Stimulated activated CD8-positive, alpha-beta memory T cell treated with anti-CD3 and anti-CD28 coated beads, Interleukin-2, amount 100 ng/mL, for 48 hours (primary cell): ENCODE measurements around the gene ARAP3.

ENCODE experiments used
- DNase-seq, 2 donors: peaks; one replicate each; pipeline ENCODE4 v3.0.0-alpha.2; 2020; ENCODE audit warnings: low read depth in 2 of 2

The ARAP3 gene

DNA sequence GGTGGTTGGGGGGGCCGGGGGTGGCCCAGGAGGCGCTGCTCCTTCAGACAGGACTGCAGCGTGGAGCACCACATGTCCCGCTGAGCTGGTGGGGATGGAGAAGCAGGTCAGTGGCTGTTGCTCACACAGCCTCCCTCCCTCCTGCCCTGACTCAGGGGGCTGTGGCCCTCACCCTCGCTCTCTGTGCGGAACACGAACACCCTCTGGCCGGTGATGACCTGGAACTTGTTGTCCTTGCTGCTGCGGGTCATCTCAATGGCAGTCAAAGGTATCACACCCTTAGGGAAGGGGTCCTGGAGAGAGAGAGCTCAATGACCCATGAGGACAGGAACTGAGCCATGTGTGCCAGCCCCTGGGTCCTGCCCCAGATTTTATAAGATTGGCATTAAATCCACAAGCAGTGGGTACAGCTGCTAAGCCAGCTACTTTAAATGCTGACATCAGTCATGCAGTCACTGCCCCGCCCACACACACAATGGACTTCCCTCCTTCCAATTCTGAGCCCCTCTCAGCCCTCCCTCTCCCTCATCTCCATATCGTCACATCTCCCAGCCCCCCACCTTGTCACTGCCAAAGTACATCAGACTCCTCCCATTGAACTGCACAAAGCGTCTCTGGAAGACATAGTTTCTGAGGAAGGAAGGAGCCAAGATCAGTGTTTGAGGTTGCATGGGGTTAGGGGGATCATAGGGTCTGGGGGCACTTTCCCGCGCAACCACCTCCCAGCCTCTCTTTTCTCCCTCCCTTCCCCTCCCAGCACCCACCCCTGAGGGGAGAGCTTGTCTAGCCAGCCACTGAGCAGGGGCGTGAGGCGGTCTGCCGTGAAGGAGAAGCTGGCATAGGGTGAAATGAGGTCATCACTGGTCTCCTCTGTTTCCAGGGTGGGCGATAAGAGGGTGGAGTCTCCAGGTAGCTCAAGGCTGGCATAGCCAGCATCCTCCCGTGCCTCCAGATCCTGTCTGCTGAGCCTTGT is 8.9 kb downstream of the ARAP3 start:
- DNase-seq: no peak

DNA sequence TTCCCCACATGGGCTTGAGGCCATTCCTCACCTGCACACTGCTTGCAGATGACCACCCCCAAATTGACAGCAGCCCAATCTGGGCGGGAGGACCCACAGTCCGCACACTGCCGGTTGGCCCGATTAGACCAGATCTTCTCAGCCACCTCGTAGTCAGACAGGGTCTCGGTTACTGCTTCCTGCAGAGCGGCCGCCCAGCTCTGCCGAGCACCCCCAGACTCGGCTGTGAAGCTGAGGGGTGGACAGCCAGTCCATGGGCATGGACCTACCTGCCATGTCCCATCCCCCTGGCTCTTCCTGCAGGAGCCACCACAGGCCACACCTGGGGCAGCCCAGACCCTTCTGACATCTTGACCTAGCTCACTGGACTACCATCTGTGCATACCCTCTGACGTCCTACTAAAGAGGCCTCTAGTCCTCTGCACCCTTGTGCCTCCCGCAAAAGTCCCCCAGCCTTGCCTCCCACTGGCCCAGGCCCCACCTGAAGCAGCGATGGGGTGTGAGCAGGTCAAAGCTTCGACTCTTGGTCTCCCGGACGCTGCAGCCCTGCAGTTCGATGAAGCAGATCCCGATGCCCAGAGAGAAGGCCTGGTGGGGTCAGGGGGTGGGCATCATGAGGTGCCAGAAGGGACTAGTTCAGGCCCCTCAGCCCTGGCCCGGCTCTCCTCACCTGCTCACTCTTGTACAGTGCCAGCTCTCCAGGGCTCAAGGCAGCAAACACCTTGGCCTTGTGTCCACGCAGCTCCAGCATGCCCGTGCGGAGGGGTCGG is 9.8 kb downstream of the ARAP3 start:
- DNase-seq: no peak

DNA sequence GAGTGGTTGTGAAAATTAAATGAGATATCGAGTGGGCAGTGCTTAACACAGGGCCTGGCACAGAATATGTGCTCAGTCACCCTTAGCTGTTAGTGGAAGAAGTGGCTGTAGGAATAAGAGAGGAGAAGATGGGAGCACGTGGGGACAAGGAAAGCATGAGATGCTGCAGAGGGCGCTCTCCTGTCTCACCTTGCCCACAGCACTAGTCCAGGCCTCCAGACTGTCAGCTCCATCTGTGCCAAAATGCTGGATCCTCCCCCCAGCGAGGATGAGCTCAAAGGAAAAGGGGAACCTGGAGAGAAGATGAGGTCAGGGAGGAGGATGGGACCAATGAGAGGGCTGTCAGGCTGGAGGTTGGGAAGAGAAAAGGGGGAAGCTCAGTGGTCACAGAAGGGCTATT is 12.5 kb downstream of the ARAP3 start:
- DNase-seq: no peak

DNA sequence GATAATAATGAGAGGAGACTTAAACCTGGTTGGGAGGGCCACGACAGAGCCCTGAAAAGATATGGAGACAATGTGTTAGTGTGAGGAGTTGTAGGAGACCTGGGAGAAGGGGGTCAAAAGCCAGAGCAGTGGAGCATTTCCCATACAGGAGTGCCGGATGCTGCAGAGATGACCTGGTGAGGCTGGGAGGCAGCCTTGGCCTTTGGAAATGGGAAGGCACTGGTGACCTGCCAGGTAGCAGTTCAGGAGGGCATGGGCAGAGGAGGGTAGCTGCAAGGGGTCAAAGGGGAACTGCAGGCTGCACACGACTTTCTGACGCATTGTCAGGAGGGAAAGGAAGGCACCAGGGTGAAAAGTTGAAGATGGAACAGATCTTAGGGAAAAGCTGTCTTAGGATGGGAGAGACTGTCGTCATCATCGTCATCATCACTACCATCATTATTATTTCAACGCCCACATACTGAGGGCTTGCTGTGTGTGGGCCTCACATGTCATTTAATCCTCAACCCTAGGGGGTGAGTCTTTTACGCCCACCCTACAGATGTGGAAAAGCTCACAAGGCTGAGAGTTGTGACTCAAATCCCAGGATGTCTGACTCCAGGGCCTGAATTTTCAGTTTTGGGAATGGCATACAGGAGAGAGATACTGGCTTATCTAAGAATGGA is 13.3 kb downstream of the ARAP3 start:
- DNase-seq: no peak

DNA sequence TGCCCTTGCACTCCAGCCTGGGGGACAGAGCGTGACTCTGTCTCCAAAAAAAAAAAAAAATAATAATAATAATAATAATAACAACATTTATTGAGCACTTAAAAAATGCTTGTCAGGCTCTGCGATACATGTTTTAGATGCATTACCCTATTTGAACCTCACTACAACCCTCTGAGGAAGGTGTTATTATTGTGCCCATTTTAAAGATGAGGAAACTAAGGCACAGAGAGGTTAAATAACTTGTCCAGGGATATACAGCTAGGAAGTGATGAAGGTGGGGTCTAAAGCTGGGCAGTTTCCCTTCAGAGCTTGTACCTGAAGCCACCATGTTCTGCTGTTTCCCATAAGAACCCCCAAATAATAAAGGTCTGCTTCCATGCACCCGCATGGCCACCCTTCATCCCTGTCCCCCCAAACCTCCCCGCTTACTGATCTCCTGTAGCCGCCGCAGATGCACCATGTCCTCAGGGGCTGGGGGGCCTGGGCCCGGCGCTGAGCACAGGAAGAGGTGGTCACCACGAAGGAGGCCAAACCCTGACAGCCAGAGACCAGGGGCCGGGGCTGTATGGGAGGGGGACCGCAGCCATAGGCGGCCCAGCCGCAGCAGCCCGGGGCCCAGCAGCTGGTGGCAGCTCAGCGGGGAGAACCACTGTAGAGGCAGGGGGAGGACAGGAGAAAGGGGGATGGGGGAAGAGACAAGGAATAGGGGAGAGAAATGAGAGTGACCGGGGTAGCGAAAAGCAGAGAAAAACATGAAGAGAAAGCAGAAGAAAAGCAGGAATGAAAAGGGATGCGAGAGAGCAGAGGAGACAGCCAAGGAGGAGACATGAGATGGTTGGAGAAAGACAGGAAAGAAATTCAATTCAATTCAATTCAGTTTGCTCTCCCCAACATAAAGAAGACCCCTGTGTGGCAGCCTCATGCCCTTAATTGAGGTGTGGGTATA is 15.8 kb downstream of the ARAP3 start:
- DNase-seq: no peak

DNA sequence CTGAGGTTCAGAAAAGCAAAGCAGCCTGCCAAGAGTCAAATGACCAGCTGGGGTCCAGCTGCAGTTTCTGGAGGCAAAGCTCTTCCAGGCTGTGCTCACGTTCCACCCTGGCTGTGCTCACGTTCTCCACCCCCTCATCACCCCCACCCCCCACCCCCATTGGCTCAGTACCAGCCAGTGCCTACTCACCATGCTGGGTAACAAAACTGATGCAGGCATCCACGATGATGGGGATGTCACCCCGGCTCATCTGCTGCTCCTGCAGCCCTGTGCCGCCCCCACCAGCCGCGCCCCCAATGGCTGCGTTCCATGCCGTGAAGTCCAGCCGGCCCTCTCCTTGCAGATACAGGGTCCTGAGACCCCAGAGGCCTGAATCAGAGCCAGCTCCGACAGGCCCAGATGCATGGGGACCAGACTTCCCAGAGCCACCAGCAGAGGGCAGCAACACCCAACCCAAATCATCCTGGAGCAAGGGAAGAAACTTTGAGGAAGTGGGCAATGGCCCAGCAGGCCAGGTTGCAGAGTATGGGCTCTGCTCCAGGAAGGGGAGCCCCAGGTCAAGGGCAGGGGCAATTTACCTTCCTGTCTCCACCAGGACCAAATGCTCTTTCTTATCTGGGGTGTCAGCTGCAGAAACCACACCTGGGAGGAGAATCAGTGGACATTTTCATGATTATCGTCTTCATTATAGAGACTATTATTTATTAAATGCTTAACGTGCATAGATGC is 17.1 kb downstream of the ARAP3 start:
- peak; percentile 47 to 70 for DNase-seq

DNA sequence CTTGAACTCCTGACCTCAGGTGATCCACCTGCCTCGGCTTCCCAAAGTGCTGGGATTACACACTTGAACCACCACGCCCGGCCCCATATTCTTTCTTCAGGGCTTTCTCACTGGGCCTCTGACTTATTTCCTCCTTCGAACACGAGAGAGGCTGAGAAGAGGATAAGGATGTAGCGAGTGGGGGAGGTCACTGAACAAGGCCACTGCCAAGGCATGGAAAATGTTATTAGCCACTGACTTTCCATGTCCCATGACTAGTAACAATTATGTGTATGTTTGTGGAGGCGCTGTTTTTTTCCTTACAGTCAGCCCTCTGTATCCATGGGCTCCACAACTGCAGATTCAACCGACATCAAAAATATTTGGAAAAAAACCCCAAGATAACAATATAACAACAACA is 18.5 kb downstream of the ARAP3 start:
- DNase-seq: no peak

DNA sequence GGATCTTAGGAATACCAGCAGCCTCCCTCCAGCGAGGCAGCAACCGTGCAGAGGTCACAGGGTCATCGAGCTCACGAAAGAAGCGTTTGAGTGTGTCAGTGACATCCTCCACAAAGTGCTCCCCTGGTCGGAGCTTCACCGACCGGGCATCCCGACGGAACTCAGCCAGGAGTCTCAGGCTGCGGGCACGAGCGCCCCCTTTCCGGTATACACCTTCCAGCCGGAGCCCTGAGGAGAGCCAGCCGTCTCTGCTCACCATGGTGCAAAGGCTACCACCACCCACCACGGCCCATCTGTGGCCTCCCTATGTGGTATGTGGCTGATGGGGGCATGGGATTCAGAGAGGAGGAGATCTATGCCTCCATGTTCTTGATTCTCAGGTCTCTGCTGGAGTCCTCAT is 20.0 kb downstream of the ARAP3 start:
- no peak for DNase-seq

DNA sequence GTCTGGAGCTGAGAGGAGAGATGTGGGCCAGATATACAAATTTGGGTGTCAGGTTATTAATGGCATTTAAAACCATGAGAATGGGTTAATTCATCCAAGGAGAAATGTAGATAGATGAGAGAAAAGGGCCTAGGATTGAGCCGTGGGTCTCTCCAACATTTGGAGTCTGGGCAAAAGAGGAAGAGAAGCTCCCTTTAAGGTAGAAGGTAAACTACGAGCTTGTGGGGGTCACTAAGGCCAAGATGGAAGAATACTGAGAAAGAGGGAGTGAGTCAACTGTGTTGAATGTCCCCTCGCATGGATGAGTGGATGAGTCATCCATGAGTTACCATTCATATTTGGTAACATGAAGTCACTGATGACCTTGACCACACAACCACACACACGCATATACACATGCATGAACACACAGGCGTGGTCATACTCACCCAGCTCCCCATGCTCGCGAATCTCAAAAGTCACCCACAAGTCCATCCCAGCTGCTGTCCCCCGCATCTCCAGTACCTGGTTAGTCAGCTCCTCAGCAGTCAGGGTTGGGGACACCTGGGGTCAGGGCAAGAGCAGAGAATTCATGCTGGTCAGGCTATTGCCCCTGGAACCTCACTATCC is 24.0 kb downstream of the ARAP3 start:
- DNase-seq: no peak

DNA sequence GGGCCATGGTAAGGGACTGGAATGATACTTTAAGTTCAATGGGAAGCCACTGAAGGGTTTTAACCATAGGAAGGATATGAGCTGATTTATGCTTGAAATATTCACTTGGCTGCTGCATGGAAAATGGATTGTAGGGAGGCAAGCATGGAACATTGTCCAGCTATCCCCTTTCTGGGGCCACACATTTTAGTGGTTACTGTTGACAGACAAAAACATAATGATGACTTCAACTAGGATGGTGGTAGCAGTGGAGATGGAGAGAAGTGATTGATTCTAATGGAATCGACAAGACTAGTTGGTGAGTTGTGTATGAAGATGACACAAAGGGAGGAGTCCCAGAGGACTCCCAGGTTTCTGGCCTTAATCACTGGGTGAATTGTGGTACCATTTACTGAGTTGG is 24.6 kb downstream of the ARAP3 start:
- DNase-seq: no peak

DNA sequence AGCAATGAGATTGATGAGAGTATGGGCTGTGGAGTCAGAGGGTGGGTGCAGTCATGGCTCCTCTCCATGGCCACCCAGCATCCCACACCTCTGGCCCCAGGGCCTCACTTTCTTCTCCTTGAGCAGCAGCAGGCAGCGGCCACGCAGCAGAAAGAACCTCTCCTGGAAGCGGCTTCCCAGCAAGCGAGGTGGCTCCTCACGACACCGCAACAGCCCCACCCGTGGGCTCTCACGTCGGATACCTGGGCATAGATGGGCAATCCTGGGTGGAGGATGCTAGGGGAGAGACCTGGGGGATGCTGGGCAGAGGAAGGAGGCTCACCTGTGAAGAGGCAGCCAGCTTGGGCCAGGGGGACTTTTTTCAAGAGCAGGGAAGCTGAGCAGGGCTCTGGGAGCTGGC is 25.6 kb downstream of the ARAP3 start:
- no peak for DNase-seq

DNA sequence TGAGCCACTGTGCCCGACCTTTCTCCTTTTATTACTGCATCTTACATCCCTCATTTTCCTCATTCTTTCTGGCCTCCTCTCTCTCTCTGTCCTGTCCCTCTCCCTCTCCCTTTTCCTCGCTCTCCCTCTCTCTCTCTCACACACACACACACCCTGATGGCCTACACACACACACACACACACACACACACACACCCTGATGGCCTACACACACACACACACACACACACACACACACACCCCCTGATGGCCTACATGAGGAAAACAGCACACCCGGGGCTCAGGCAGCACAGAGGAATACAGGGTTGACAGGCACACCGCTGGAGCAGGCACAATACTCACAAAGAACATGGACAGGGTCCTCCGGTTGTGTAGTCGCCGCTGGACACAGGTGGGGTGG is 27.0 kb downstream of the ARAP3 start:
- DNase-seq: no peak

DNA sequence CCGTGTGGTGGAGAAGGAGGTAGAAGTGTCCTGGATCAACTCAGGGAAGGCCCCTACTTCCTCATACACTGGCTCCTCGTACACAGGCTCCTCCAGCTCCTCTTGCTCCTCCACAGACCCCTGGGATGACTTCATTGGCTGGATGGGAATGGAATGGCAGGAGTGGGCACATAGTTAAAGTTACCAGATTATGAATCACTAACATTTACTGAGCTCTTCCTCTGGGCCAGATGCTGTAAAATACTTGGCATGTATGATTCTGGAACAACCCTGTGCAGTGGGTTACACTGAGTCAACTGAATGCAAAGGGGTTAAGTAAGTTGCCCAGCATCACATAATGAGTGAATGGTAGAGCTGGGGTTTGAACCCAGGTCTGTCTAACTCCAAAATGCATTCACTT is 27.7 kb downstream of the ARAP3 start:
- no peak for DNase-seq

DNA sequence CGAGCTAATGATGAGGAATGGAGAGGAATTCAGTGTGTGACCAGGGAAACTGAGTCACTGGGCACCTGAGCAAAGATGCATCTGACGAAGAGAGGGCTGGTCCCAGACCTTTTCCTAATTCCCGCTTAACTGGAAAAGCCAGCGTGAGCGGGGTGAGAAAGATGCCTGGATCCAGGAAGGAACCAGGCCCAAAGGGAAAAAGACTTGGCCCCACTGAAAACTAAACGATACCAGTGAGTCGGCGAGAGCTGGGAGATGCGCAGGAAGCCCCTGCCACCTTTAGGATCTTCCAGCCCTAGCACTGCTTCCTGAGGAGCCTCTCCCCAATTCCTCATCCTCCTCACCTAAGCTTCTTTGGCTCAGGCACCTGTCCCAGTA is 30.3 kb downstream of the ARAP3 start:
- DNase-seq: no peak

DNA sequence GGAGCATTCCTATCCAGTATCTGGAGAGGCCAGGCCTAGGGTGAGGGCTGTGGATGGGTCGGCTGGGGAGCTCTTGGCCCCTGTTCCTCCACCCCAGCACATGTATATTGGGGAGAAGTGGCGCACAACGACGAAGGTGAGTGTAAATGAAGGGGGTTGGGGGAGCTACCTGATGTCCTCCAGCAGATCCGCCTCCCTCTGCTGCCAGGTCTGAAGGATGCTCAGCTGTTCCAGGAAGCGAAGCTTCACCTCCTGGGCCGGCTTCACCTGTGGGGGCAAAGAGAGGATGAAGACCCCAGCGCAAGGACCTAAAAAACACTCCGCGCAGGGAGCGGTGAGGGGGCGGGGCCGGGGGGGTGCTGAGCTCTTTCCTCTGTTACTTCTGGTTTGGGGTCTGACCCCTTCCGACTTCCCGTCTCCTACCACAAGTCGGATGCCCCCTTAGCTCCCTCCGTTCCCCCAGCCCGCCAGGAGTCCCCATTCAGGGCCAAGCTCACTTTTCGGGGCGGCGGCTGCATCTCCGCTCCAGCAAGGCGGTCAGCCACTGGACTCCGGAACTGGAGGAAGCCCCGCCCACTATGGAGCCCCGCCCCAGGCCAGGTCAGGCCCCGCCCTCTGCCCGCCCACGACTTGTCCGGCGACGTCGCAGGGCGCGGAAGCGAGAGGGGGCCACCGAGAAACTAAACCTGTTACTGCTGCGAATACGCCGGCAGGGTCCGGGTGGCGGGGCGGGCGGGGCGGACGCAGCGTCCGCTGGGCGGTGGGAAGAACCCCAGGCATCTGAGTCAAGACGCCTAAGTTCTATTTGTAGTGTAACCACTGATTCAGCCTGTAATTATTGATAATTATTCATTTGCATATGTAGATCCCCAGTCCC is 30.9 kb downstream of the ARAP3 start, which contains the start of gene FCHSD1:
Gene FCHSD1, minus strand, starts transcription at position 568 of the 877 bp plus-strand sequence. Its CDS starts 50 bp downstream, at position 518.
- peak; percentile 82 for DNase-seq

DNA sequence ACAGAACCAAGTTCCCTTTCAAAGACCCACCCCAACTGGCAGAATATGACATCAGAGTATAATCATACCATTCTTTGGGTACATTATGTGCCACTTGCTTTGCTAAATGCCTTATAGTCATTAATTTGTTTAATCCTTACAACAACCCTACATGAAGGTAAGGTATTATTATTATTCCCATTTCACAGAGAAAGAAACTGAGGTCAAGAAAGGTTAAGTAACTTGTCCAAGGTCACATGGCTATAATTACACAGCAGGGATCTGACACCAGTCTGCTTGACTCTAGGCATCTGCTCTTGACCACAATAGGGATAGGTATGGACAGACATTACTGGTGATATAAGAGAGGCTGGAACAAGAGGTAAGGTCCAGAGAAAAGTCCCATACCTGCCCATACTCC is 32.1 kb downstream of the ARAP3 start:
- no peak for DNase-seq

DNA sequence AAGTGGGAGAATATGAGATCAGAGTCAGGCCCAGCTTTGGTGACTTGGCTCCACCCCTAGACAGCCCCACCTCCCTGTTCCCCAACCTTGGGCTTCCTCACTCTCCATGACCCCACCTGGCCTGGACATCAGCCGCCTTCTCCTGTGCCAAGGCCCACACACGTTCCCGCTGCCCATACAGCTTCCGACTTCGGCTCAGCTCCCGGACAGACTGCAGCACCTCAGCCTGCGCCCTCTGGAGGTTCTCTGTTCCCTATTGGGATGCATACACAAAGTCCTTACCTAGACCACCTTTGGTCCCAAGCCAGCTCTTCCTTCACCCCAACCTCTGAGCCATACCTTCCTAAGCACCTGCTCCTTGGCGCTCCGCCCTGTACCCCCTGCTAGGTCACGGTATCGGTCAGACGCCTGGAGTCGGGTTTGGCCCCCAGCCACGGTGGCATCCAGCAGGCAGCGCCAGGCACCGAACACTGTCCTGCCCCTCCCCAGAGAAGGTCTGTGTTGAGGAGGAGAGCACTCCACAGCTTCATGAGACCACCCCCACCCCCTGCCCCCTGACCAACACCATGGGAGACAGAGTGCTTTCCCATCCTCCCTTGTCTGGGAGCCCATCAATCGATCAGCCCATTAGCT is 32.9 kb downstream of the ARAP3 start:
- DNase-seq: no peak

DNA sequence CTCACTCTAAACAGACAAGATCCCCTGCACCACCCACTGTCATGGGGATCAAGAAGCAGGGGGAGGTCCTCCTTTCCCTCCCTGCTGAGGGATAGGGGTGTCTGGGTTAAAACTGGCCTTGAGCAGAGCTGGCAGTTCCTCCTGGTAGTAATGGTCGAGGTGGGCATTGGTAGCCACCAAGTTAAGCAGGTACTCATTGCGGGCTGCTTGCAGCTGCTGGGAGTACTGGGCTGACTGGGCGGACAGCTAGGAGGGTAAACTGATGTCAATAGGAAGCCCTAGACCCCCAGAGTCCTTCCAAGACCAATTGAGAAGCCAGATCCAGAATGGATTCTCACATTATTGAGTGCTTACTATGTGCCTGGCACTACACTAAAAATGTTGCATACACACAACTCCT is 34.2 kb downstream of the ARAP3 start:
- DNase-seq: no peak

DNA sequence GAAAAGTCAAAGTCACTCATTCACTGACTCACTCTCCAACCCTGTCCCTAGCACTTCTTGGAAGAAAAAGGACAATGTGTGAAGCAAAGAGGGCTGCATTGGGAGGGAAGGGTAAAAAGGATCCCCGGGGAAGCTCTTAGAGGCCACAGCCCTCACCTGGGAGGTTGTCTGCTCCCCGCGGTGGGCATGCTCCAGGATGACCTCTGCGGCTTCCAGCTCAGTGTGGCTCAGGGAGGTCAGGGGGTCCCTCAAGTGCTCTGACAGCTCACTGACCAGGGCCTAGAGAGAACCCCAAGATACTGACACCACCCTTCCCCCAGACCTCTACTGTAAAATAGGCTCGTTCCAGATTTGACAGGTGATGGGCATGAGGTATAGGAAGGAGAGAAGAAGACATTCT is 34.8 kb downstream of the ARAP3 start:
- DNase-seq: no peak
